CD4-positive, alpha-beta T cell (primary cell): Measurements from ENCODE around the gene ADGRD1. TPM values are rescaled to one million over a fixed set of nuclear protein-coding genes. Genes with fewer than 3 reads are reported as not detected.
"Not testable (repeated sequence)": the region's sequence is repeated elsewhere in the genome, so short reads cannot be mapped to it uniquely, and the experiment has no call there.

ENCODE experiments used
- ATAC-seq: fragments of 200-7000 bp; cut with Tn5 transposase; one replicate; pipeline ENCODE4 v1.10.0; 2022; ENCODE audit warnings: mild to moderate bottlenecking; ENCODE audit not compliant: poor library complexity
- CTCF ChIA-PET: fragments of 350-600 bp; sonication (Branson Sonifier 250); formaldehyde crosslinking; loops from one replicate; lab custom pipeline; 2021; ENCODE audit warnings: antibody characterized with exemption, inconsistent platforms; lab: Charles Lee
- POLR2A ChIA-PET: fragments of 350-600 bp; sonication (Branson Sonifier 250); formaldehyde crosslinking; loops from one replicate; lab custom pipeline; 2021; ENCODE audit warnings: antibody characterized with exemption, inconsistent platforms; lab: Charles Lee
- DNase-seq, 14 experiments: peaks; one replicate each; pipeline ENCODE4 v3.0.0-alpha.2; 2013 to 2020; ENCODE audit warnings: mixed read lengths in 2 of 14
- H3K27ac ChIP-seq, 2 donors: one replicate each; pipeline versions ENCODE4 v1.5.1 to v1.7.0; 2013; ENCODE audit warnings: low read length in 2 of 2, low read depth in 1 of 2, mild to moderate bottlenecking in 1 of 2
- H3K27me3 ChIP-seq, 2 experiments: 1 replicate in 1 of 2; 2 replicates in 1 of 2; pipeline versions ENCODE4 v1.6.1 to v1.7.0; 2013; ENCODE audit warnings: low read length in 2 of 2, control low read depth in 1 of 2, mild to moderate bottlenecking in 1 of 2, moderate library complexity in 1 of 2; ENCODE audit not compliant: insufficient read depth in 2 of 2, control insufficient read depth in 1 of 2
- H3K36me3 ChIP-seq: one replicate; pipeline ENCODE4 v1.6.1; 2013; ENCODE audit warnings: low read length, control low read depth; ENCODE audit not compliant: insufficient read depth
- H3K4me1 ChIP-seq: one replicate; pipeline ENCODE4 v1.6.1; 2013; ENCODE audit warnings: low read length, control low read depth; ENCODE audit not compliant: insufficient read depth
- H3K4me3 ChIP-seq: one replicate; pipeline ENCODE4 v1.5.1; 2013; ENCODE audit warnings: mild to moderate bottlenecking, low read length, moderate library complexity
- H3K9me3 ChIP-seq, 2 experiments: 1 replicate in 1 of 2; 2 replicates in 1 of 2; pipeline versions ENCODE4 v1.6.1 to v1.7.0; 2013; ENCODE audit warnings: low read length in 2 of 2, mild to moderate bottlenecking in 2 of 2, control low read depth in 1 of 2, moderate library complexity in 1 of 2; ENCODE audit not compliant: control insufficient read depth in 1 of 2, insufficient read depth in 1 of 2
- H3K27ac Mint-ChIP-seq: one replicate; pipeline ENCODE4 v1.8.0; 2020; ENCODE audit warnings: mixed read lengths
- H3K27me3 Mint-ChIP-seq: one replicate; pipeline ENCODE4 v1.8.0; 2021; ENCODE audit warnings: mixed read lengths
- H3K36me3 Mint-ChIP-seq: one replicate; pipeline ENCODE4 v1.8.0; 2021; ENCODE audit warnings: low read depth, mixed read lengths
- H3K4me1 Mint-ChIP-seq: one replicate; pipeline ENCODE4 v1.8.0; 2021; ENCODE audit warnings: low read depth, mixed read lengths
- H3K4me3 Mint-ChIP-seq: one replicate; pipeline ENCODE4 v1.8.0; 2020; ENCODE audit warnings: mild to moderate bottlenecking, mixed read lengths
- H3K9me3 Mint-ChIP-seq: one replicate; pipeline ENCODE4 v1.8.0; 2020; ENCODE audit warnings: mixed read lengths
- intact Hi-C, 2 experiments: fragments of 100-400 bp; cut with DNase I in 1 of 2; cut with micrococcal nuclease in 1 of 2; formaldehyde crosslinking; loops; one replicate each; pipeline versions ENCODE4 v1.15.1 to v1.9.0; 2023 to 2025; cut with DNase I, micrococcal nuclease
- total RNA-seq, 174 experiments: library from RNA in 2 of 174; stranded (reverse) in 2 of 174; gene quantifications; one replicate each; pipeline ENCODE4 v1.2.3 and lab custom pipeline; 2021 to 2026
- TF ChIP-seq, protein P1 (sequence below): fragments of 200-600 bp; IDR thresholded peaks from one replicate; pipeline ENCODE4 v1.8.0; 2022; ENCODE audit warnings: antibody characterized with exemption, mild to moderate bottlenecking

The ADGRD1 gene
- total RNA-seq, 2 experiments from 2014 or later: 0.22 TPM; not detected in 1

DNA sequence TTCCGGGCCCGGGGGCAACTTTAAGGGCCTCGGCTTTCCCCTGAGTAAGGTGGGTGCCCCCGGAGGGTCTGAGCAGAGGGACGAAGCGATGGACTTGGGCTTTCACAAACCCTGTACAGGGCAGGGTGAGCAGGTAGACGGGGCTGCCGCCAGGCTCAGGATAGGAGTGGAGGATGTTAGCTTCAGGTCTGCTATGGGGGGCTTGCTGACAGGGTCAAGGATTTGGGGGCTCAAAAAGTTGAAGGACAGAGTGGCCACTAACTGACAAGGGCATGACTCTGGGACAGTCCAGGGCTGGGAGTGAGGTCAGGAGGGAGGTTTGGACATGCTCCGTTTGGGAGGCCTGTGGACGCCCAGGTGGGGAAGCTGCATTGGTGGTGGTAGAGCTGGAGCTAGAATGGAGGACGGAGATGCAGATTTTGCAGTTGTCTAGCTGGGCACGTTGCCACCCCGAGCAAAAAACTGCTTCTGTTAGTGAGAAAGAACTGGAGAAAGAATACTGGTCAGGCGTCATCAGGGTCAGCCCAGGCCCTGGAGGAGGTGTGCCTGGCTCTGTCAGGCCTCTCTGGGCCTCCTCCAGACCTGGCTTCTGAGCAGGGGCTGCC lies 113.3 kb downstream of the ADGRD1 start:
- intact Hi-C loops: no loop called here
- ATAC-seq (no peak), DNase-seq (no peak)
- Histone ChIP-seq H3K27me3 (peaks cover 0 to 9% of the 10 kb centered on the region in 2 experiments), H3K36me3 (no peaks in the 10 kb centered on the region), H3K4me1 (no peaks in the 10 kb centered on the region), H3K4me3 (no peak overlapping the region), H3K9me3 (peaks cover 0 to 4% of the 10 kb centered on the region in 2 experiments), H3K27ac (no peak overlapping the region)
- Mint-ChIP-seq H3K36me3 (no peaks in the 10 kb centered on the region), H3K27ac (no peak overlapping the region), H3K27me3 (peaks cover 23% of the 10 kb centered on the region), H3K9me3 (no peaks in the 10 kb centered on the region), H3K4me1 (no peaks in the 10 kb centered on the region), H3K4me3 (no peak overlapping the region)
- ChIA-PET CTCF (no interaction called here), POLR2A (no interaction called here)
- TF ChIP-seq, protein P1, sequence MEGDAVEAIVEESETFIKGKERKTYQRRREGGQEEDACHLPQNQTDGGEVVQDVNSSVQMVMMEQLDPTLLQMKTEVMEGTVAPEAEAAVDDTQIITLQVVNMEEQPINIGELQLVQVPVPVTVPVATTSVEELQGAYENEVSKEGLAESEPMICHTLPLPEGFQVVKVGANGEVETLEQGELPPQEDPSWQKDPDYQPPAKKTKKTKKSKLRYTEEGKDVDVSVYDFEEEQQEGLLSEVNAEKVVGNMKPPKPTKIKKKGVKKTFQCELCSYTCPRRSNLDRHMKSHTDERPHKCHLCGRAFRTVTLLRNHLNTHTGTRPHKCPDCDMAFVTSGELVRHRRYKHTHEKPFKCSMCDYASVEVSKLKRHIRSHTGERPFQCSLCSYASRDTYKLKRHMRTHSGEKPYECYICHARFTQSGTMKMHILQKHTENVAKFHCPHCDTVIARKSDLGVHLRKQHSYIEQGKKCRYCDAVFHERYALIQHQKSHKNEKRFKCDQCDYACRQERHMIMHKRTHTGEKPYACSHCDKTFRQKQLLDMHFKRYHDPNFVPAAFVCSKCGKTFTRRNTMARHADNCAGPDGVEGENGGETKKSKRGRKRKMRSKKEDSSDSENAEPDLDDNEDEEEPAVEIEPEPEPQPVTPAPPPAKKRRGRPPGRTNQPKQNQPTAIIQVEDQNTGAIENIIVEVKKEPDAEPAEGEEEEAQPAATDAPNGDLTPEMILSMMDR: no peak

DNA sequence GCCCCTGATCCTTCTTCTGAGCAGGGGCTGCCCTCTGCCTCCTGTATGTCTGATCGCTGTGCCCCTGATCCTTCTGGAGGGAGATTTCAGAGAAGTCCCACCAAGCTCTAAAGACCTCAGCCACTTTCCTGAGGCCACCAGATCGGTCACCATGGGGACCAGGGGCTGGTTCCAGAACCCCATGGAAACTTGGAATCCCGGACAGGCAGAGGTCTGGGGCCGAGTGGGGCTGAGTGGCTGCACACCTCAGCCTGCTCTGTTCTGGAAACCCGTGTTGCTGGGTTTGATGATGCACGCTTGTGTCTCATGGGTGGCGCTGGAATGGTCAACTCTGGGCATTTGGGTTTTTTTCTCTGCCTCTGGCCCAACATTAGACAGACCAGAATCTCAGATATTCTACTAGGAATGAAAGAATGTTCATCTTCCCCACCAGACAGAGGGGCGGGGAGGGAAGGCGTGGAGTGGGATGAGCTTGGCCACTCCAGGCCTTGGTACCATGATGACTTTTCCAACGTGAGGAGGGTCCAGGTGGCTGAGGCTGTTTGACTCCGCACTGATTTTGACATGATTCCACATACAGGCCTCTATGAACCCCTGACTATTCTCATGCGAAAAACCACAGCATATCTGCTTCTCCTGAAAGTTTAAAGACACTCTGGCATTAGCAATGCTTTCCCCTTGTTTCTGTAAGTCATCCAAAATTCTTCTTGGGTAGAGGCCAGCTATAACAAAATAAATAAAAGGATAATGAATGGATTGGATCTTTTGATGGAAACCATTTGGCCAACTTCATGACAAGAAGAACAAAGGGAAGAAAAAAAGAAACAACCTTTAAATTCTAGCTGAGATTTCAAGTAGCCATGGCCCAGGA lies 114.5 kb downstream of the ADGRD1 start:
- CTCF ChIA-PET: no interaction called here
- Histone ChIP-seq H3K9me3 (peaks cover 0 to 5% of the 10 kb centered on the region in 2 experiments), H3K27me3 (peaks cover 0 to 5% of the 10 kb centered on the region in 2 experiments), H3K4me1 (no peaks in the 10 kb centered on the region), H3K4me3 (no peak overlapping the region), H3K36me3 (no peaks in the 10 kb centered on the region), H3K27ac (no peak overlapping the region)
- POLR2A ChIA-PET: no interaction called here
- no peak for DNase-seq
- Mint-ChIP-seq H3K27me3 (peaks cover 23% of the 10 kb centered on the region), H3K4me1 (no peaks in the 10 kb centered on the region), H3K27ac (no peak overlapping the region), H3K4me3 (no peak overlapping the region), H3K36me3 (no peaks in the 10 kb centered on the region), H3K9me3 (no peaks in the 10 kb centered on the region)
- intact Hi-C loops: no loop called here
- TF ChIP-seq, protein P1: no peak
- ATAC-seq: no peak

DNA sequence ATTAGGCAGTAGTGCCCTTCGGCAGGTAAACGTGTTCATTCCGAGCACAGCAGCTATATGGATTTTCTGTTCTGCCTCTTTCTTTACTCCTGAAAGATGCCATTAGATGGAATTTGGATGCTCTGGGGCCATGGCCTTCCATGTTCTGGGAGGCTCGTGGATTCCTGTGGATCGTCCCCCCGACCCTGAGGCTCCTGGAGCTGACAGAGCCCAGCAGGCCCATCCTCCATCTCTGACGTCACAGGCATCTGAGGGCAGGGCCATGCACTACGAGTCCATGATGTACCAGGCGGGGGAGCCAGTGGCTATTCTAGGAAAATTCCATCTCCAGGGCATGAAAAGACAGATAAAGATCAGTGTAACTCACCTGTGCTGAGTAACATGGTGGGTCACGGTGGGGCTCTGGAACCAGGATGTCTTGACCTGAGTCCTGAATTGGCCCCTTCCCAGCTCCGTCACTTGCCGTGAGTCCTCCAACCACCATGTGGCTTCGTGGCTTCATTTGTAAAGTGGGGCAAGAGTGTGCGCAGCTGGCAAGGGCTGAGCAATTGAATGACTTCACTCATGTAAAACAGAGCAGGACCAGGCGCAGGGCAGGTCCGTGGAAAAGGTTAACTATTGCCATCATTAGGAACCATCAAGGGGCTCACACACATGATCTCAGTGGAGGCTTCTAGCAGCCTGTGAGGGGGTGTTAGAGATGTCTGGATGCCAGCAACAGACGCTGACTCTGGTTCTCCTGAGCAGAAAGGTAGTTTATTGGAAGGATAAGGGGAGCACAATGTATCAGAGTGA lies 115.4 kb downstream of the ADGRD1 start:
- DNase-seq, H3K9me3 ChIP-seq, H3K36me3 Mint-ChIP-seq, H3K27ac ChIP-seq, H3K4me3 Mint-ChIP-seq, POLR2A ChIA-PET, H3K4me1 ChIP-seq, H3K27ac Mint-ChIP-seq, H3K36me3 ChIP-seq, ATAC-seq, H3K4me1 Mint-ChIP-seq, intact Hi-C loops, H3K27me3 ChIP-seq, CTCF ChIA-PET, H3K4me3 ChIP-seq, H3K9me3 Mint-ChIP-seq: not testable (repeated sequence)
- H3K27me3 Mint-ChIP-seq: peaks cover 14% of the 10 kb centered on the region

DNA sequence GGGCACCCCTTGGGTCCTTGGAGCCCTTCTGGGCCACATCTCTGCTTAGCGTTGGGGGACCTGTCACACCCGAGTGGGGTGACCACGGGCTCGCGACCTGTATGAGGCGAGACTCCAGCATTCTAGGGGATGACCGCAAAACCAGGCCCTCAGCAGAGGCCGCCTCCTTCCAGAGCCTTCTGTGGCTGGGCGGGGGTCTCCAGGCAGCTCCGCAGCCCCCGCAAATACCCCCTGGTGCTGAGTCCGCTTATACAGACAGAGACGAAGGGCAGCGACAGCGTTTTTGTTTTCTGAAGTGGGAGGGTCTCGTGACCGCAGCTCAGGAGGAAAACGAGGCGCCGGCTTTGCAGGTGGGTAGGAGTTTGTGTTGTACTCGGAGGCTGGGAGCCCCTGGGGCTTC lies 116.4 kb downstream of the ADGRD1 start:
- H3K36me3 Mint-ChIP-seq, intact Hi-C loops, H3K27me3 Mint-ChIP-seq, H3K27me3 ChIP-seq, H3K4me3 ChIP-seq, POLR2A ChIA-PET, H3K4me1 ChIP-seq, DNase-seq, H3K4me3 Mint-ChIP-seq, H3K27ac Mint-ChIP-seq, H3K36me3 ChIP-seq, CTCF ChIA-PET, H3K27ac ChIP-seq, ATAC-seq, H3K9me3 ChIP-seq, H3K4me1 Mint-ChIP-seq, H3K9me3 Mint-ChIP-seq: not testable (repeated sequence)

DNA sequence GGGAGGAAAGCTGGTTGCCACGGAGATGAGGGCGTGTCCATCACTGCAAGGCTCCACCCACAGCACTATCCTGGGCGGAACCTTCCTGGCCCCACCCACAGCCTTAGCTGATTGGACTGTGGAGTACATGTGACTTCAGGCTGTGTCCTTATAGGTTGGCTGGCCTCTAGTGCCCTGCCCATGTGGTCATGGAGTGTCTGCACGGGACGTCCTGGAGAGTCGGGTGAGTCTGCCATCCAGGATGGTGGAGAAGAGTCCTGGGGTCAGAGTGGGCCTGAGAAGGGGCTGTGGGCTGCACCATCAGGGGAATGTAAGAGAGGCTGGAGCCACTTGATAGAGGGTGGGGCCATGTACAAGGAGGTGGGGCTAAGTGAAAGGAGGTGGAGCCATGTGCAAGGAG lies 117.0 kb downstream of the ADGRD1 start:
- H3K9me3 ChIP-seq, H3K4me1 Mint-ChIP-seq, H3K27me3 Mint-ChIP-seq, H3K4me3 Mint-ChIP-seq, H3K4me1 ChIP-seq, H3K27me3 ChIP-seq, H3K27ac ChIP-seq, intact Hi-C loops, ATAC-seq, DNase-seq, H3K36me3 ChIP-seq, POLR2A ChIA-PET, H3K36me3 Mint-ChIP-seq, H3K4me3 ChIP-seq, CTCF ChIA-PET, H3K9me3 Mint-ChIP-seq, H3K27ac Mint-ChIP-seq: not testable (repeated sequence)
